ENCODE measurements around the gene CARMIL3. TPM values are rescaled to one million over a fixed set of nuclear protein-coding genes. Genes with fewer than 3 reads are reported as not detected.
"Not testable (repeated sequence)": the region's sequence is repeated elsewhere in the genome, so short reads cannot be mapped to it uniquely, and the experiment has no call there.

The CARMIL3 gene
- total RNA-seq, 2 experiments from 2014 or later, result 0.21 to 0.32 TPM

DNA sequence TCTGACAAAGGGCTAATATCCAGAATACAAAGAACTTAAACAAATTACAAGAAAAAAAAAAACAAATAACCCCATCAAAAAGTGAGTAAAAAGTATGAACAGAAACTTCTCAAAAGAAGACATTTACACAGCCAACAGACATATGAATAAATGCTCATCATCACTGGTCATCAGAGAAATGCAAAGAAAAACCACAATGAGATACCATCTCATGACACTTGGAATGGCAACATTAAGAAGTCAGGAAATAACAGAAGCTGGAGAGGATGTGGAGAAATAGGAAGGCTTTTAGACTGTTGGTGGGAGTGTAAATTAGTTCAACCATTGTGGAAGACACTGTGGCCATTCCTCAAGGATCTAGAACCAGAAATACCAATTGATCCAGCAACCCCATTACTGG, 32.8 kb upstream of the CARMIL3 start:
- intact Hi-C loops (cut with micrococcal nuclease; ENCODE audit: unreplicated experiment); H3K9me3 ChIP-seq (ENCODE audit: low read length); H4K20me1 ChIP-seq (ENCODE audit: insufficient read depth, low read length); CTCF ChIA-PET (ENCODE audit: unreplicated experiment); H3K79me2 ChIP-seq (ENCODE audit: insufficient read depth, low read depth, low read length); H3K36me3 ChIP-seq (ENCODE audit: insufficient read depth, low read length); H3K4me2 ChIP-seq (ENCODE audit: low read length); H3K9me2 ChIP-seq (ENCODE audit: insufficient read depth, low read length); DNase-seq (ENCODE audit: low spot score); H3K4me1 ChIP-seq (ENCODE audit: insufficient read depth, low read length, poor library complexity, severe bottlenecking); BruUV-seq (replicated peaks); POLR2A ChIA-PET; H2AFZ ChIP-seq (ENCODE audit: low read length); H3K4me3 ChIP-seq (ENCODE audit: low read depth, low read length, poor library complexity, severe bottlenecking); H3K27ac ChIP-seq (ENCODE audit: low read depth, low read length, poor library complexity, severe bottlenecking): not testable (repeated sequence)

DNA sequence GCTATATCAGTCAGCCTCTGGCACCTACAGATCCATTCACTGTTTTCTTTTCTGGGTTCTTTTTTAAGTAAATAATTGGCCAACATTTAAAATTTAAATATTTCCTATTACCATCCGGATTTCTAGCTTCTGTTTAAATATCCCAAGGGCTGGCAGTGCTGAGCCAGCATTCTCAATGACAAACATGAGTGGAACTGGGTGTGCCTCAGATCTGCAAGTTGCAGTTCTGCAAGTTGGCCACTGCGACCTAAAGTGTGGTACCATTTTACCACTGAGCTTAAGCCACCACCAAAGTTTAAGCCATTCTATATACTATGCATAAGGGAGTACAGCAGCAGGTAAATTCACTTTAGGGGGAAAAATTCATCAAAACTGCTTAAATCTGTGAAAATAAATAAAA, 31.9 kb upstream of the CARMIL3 start:
- H3K9me3 ChIP-seq (ENCODE audit: low read length); H3K36me3 ChIP-seq (ENCODE audit: insufficient read depth, low read length); DNase-seq (ENCODE audit: low spot score); H3K4me2 ChIP-seq (ENCODE audit: low read length); POLR2A ChIA-PET; CTCF ChIA-PET (ENCODE audit: unreplicated experiment); H3K9me2 ChIP-seq (ENCODE audit: insufficient read depth, low read length); H3K79me2 ChIP-seq (ENCODE audit: insufficient read depth, low read depth, low read length); H2AFZ ChIP-seq (ENCODE audit: low read length); intact Hi-C loops (cut with micrococcal nuclease; ENCODE audit: unreplicated experiment); H3K4me3 ChIP-seq (ENCODE audit: low read depth, low read length, poor library complexity, severe bottlenecking); H4K20me1 ChIP-seq (ENCODE audit: insufficient read depth, low read length); H3K27ac ChIP-seq (ENCODE audit: low read depth, low read length, poor library complexity, severe bottlenecking); BruUV-seq (replicated peaks); H3K4me1 ChIP-seq (ENCODE audit: insufficient read depth, low read length, poor library complexity, severe bottlenecking): not testable (repeated sequence)
- TF ChIP-seq, protein P1, sequence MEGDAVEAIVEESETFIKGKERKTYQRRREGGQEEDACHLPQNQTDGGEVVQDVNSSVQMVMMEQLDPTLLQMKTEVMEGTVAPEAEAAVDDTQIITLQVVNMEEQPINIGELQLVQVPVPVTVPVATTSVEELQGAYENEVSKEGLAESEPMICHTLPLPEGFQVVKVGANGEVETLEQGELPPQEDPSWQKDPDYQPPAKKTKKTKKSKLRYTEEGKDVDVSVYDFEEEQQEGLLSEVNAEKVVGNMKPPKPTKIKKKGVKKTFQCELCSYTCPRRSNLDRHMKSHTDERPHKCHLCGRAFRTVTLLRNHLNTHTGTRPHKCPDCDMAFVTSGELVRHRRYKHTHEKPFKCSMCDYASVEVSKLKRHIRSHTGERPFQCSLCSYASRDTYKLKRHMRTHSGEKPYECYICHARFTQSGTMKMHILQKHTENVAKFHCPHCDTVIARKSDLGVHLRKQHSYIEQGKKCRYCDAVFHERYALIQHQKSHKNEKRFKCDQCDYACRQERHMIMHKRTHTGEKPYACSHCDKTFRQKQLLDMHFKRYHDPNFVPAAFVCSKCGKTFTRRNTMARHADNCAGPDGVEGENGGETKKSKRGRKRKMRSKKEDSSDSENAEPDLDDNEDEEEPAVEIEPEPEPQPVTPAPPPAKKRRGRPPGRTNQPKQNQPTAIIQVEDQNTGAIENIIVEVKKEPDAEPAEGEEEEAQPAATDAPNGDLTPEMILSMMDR (conservative IDR thresholded peaks at IDR 0.05; ENCODE audit: low read length), result 0 out of 2 replicates have a peak, but pooled peaks have one; percentile 41

DNA sequence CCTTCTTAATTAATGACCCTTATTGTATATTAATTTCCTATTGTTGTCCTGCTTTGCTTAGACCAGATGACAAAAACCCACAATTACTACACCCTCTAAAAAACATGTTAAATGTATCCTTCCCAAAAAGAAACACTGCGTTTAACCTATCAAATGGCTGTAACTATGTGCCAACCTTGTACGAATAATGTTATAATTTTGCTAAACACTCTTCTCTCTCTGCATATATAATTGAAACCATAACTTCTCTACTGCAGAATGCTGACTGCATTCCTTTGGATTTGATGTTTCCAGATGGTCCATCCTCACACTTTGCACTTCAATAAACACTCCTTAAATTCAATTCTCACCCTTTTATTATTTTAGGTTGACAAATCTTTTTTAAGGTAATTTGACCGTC, 31.3 kb upstream of the CARMIL3 start:
- H4K20me1 ChIP-seq (ENCODE audit: insufficient read depth, low read length); DNase-seq (ENCODE audit: low spot score); H3K79me2 ChIP-seq (ENCODE audit: insufficient read depth, low read depth, low read length); H3K9me3 ChIP-seq (ENCODE audit: low read length); H3K9me2 ChIP-seq (ENCODE audit: insufficient read depth, low read length); H3K4me3 ChIP-seq (ENCODE audit: low read depth, low read length, poor library complexity, severe bottlenecking); BruUV-seq (replicated peaks); H3K4me1 ChIP-seq (ENCODE audit: insufficient read depth, low read length, poor library complexity, severe bottlenecking); H3K36me3 ChIP-seq (ENCODE audit: insufficient read depth, low read length); CTCF ChIA-PET (ENCODE audit: unreplicated experiment); H2AFZ ChIP-seq (ENCODE audit: low read length); intact Hi-C loops (cut with micrococcal nuclease; ENCODE audit: unreplicated experiment); POLR2A ChIA-PET; H3K4me2 ChIP-seq (ENCODE audit: low read length); H3K27ac ChIP-seq (ENCODE audit: low read depth, low read length, poor library complexity, severe bottlenecking): not testable (repeated sequence)

DNA sequence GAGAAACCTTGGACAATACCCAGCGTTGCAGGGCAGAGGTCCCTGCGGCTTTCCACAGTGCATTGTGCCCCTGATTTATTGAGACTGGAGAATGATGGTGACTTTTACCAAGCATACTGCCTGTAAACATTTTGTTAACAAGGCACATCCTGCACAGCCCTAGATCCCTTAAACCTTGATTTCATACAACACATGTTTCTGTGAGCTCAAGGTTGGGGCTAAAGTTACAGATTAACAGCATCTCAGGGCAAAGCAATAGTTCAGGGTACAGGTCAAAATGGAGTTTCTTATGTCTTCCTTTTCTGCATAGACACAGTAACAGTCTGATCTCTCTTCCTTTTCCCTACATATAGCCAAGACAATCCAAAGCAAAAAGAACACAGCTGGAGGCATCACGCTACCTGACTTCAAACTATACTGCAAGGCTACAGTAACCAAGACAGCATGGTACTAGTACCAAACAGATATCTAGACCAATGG, 26.8 kb upstream of the CARMIL3 start:
- H3K79me2 ChIP-seq (ENCODE audit: insufficient read depth, low read depth, low read length); H3K4me2 ChIP-seq (ENCODE audit: low read length); POLR2A ChIA-PET; H3K4me1 ChIP-seq (ENCODE audit: insufficient read depth, low read length, poor library complexity, severe bottlenecking); CTCF ChIA-PET (ENCODE audit: unreplicated experiment); H2AFZ ChIP-seq (ENCODE audit: low read length); DNase-seq (ENCODE audit: low spot score); H3K27ac ChIP-seq (ENCODE audit: low read depth, low read length, poor library complexity, severe bottlenecking); H3K9me2 ChIP-seq (ENCODE audit: insufficient read depth, low read length); H4K20me1 ChIP-seq (ENCODE audit: insufficient read depth, low read length); H3K36me3 ChIP-seq (ENCODE audit: insufficient read depth, low read length); H3K4me3 ChIP-seq (ENCODE audit: low read depth, low read length, poor library complexity, severe bottlenecking); intact Hi-C loops (cut with micrococcal nuclease; ENCODE audit: unreplicated experiment); BruUV-seq (replicated peaks); H3K9me3 ChIP-seq (ENCODE audit: low read length): not testable (repeated sequence)

DNA sequence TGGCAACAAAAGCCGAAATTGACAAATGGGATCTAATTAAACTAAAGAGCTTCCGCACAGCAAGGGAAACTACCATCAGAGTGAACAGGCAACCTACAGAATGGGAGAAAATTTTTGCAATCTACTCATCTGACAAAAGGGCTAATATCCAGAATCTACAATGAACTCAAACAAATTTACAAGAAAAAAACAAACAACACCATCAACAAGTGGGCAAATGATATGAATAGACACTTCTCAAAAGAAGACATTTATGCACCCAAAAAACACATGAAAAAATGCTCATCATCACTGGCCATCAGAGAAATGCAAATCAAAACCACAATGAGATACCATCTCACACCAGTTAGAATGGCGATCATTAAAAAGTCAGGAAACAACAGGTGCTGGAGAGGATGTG, 22.1 kb upstream of the CARMIL3 start:
- H3K9me3 ChIP-seq (ENCODE audit: low read length); H2AFZ ChIP-seq (ENCODE audit: low read length); H3K4me1 ChIP-seq (ENCODE audit: insufficient read depth, low read length, poor library complexity, severe bottlenecking); BruUV-seq (replicated peaks); DNase-seq (ENCODE audit: low spot score); H3K36me3 ChIP-seq (ENCODE audit: insufficient read depth, low read length); POLR2A ChIA-PET; H3K9me2 ChIP-seq (ENCODE audit: insufficient read depth, low read length); H3K4me3 ChIP-seq (ENCODE audit: low read depth, low read length, poor library complexity, severe bottlenecking); CTCF ChIA-PET (ENCODE audit: unreplicated experiment); H3K27ac ChIP-seq (ENCODE audit: low read depth, low read length, poor library complexity, severe bottlenecking); H3K79me2 ChIP-seq (ENCODE audit: insufficient read depth, low read depth, low read length); H3K4me2 ChIP-seq (ENCODE audit: low read length); H4K20me1 ChIP-seq (ENCODE audit: insufficient read depth, low read length): not testable (repeated sequence)
- intact Hi-C loops (cut with micrococcal nuclease; ENCODE audit: unreplicated experiment), result loop anchor here (5.0 kb wide), 1 partner anchor 57 kb away; no protein-coding TSS in a partner anchor

DNA sequence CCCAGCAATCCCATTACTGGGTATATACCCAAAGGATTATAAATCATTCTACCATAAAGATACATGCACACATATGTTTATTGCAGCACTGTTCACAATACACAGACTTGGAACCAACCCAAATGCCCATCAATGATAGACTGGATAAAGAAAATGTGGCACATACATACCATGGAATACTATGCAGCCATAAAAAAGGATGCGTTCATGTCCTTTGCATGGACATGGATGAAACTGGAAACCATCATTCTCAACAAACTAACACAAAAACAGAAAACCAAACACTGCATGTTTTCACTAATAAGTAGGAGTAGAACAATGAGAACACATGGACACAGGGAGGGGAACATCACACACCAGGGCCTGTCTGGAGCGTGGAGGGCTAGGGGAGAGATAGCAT, 20.5 kb upstream of the CARMIL3 start:
- BruUV-seq (replicated peaks); H3K79me2 ChIP-seq (ENCODE audit: insufficient read depth, low read depth, low read length); H3K9me2 ChIP-seq (ENCODE audit: insufficient read depth, low read length); H3K4me1 ChIP-seq (ENCODE audit: insufficient read depth, low read length, poor library complexity, severe bottlenecking); POLR2A ChIA-PET; H3K27ac ChIP-seq (ENCODE audit: low read depth, low read length, poor library complexity, severe bottlenecking); DNase-seq (ENCODE audit: low spot score); H2AFZ ChIP-seq (ENCODE audit: low read length); H4K20me1 ChIP-seq (ENCODE audit: insufficient read depth, low read length); CTCF ChIA-PET (ENCODE audit: unreplicated experiment); H3K9me3 ChIP-seq (ENCODE audit: low read length); H3K4me2 ChIP-seq (ENCODE audit: low read length); H3K4me3 ChIP-seq (ENCODE audit: low read depth, low read length, poor library complexity, severe bottlenecking); H3K36me3 ChIP-seq (ENCODE audit: insufficient read depth, low read length): not testable (repeated sequence)
- intact Hi-C loops (cut with micrococcal nuclease; ENCODE audit: unreplicated experiment), result loop anchor here (5.0 kb wide), 1 partner anchor 59 kb away; no protein-coding TSS in a partner anchor

Measured in OCI-LY7 (cell line).